Mammary epithelial cell (primary cell): ENCODE measurements around the gene NAXD.
"Not testable (repeated sequence)": the region's sequence is repeated elsewhere in the genome, so short reads cannot be mapped to it uniquely, and the experiment has no call there.

ENCODE experiments used
- CTCF ChIP-seq, 2 donors: IDR thresholded peaks in 1 of 2; conservative IDR thresholded peaks in 1 of 2; 2 replicates each; pipeline ENCODE4 v1.5.1; 2011 to 2012; ENCODE audit warnings: inconsistent platforms in 2 of 2, low read length in 2 of 2, mild to moderate bottlenecking in 2 of 2, control low read depth in 1 of 2, low read depth in 1 of 2; ENCODE audit not compliant: insufficient read depth in 1 of 2; ENCODE audit errors: extremely low read depth in 1 of 2
- EZH2 ChIP-seq: IDR thresholded peaks from 2 replicates; pipeline ENCODE4 v1.6.1; 2012; ENCODE audit warnings: low read length, inconsistent platforms, borderline replicate concordance

GRCh38 chr13:110606281-110606680, 9.1 kb upstream of the NAXD start:
- TF ChIP-seq CTCF (conservative IDR thresholded peaks at IDR 0.05 in 1 of 2, IDR thresholded peaks at IDR 0.05 in 1 of 2; ENCODE audit: extremely low read depth in 1 of 2, insufficient read depth in 1 of 2, low read depth in 1 of 2, low read length in 2 of 2); EZH2: not testable (repeated sequence)
